HepG2 (cell line): Measurements from ENCODE around the gene WDR59. TPM values are rescaled to one million over a fixed set of nuclear protein-coding genes. Genes with fewer than 3 reads are reported as not detected.

Source experiments
- ATAC-seq: fragments of 200-7000 bp; cut with Tn5 transposase; 3 replicates; pipeline ENCODE4 v1.9.1; 2020; ENCODE audit warnings: mild to moderate bottlenecking, moderate library complexity
- BruUV-seq: library from RNA; stranded (reverse); fragments of 400-500 nt; replicated peaks from 2 replicates; lab custom pipeline; 2021; lab: Mats Ljungman, UMichigan
- CTCF ChIA-PET: fragments of 300-600 bp; formaldehyde crosslinking; extraction: SDS; loops from one replicate; lab custom pipeline; 2021; ENCODE audit warnings: low total read pairs, inconsistent platforms, low intra/inter-chr PET ratio; lab: Yijun Ruan, JAX
- POLR2A ChIA-PET: fragments of 350-600 bp; sonication (Branson Sonifier 250); formaldehyde crosslinking; loops from one replicate; lab custom pipeline; 2020; ENCODE audit warnings: antibody characterized with exemption, inconsistent platforms; lab: Yijun Ruan, JAX
- DNase-seq: peaks from one replicate; pipeline ENCODE4 v3.0.0-alpha.2; 2015; ENCODE audit warnings: low spot score
- FAIRE-seq: peaks from 3 replicates; lab custom pipeline; 2011; peaks lifted over from hg19 to GRCh38; lab: Jason Lieb, UNC
- H2AFZ ChIP-seq: one replicate; pipeline ENCODE4 v1.6.1; 2011; ENCODE audit warnings: low read length, inconsistent platforms
- H3K27ac ChIP-seq: fragments of 300-600 bp; 3 replicates; pipeline ENCODE4 v1.8.0; 2011; ENCODE audit warnings: mixed run types, mild to moderate bottlenecking, mixed read lengths, low read length, inconsistent platforms; ENCODE audit not compliant: insufficient read depth; ENCODE audit errors: extremely low read length
- H3K27me3 ChIP-seq, 2 experiments: fragments of 200-600 bp in 1 of 2; 2 replicates in 1 of 2; 3 replicates in 1 of 2; pipeline versions ENCODE4 v1.6.0 to v1.8.0; 2011; ENCODE audit warnings: low read length in 2 of 2, mild to moderate bottlenecking in 2 of 2, moderate library complexity in 2 of 2, inconsistent platforms in 1 of 2; ENCODE audit not compliant: insufficient read depth in 2 of 2, control insufficient read depth in 1 of 2
- H3K36me3 ChIP-seq, 2 experiments: fragments of 200-600 bp in 1 of 2; replicated peaks in 1 of 2; 2 replicates in 1 of 2; 3 replicates in 1 of 2; pipeline versions ENCODE4 v1.5.1 to v1.8.0; 2011; ENCODE audit warnings: low read length in 2 of 2, inconsistent platforms in 1 of 2; ENCODE audit not compliant: insufficient read depth in 2 of 2, control insufficient read depth in 1 of 2
- H3K4me1 ChIP-seq: 2 replicates; pipeline ENCODE4 v1.5.1; 2012; ENCODE audit warnings: low read length, inconsistent platforms; ENCODE audit not compliant: insufficient read depth
- H3K4me2 ChIP-seq: 2 replicates; pipeline ENCODE4 v1.6.0; 2011; ENCODE audit warnings: low read depth, low read length, inconsistent platforms
- H3K4me3 ChIP-seq, 3 experiments: fragments of 200-600 bp in 1 of 3; sonication (generic), shearing (Covaris generic) in 1 of 3; replicated peaks in 1 of 3; 2 replicates each; pipeline ENCODE4 v1.5.1; 2011 to 2016; ENCODE audit warnings: low read length in 3 of 3, inconsistent platforms in 2 of 3, low read depth in 2 of 3, mild to moderate bottlenecking in 2 of 3, control low read depth in 1 of 3, mixed read lengths in 1 of 3; ENCODE audit not compliant: insufficient read depth in 1 of 3
- H3K79me2 ChIP-seq: one replicate; pipeline ENCODE4 v1.6.1; 2011; ENCODE audit warnings: low read length, inconsistent platforms; ENCODE audit not compliant: insufficient read depth
- H3K9ac ChIP-seq: 2 replicates; pipeline ENCODE4 v1.6.0; 2011; ENCODE audit warnings: mild to moderate bottlenecking, low read depth, low read length, inconsistent platforms; ENCODE audit not compliant: insufficient read depth
- H3K9me3 ChIP-seq: 2 replicates; pipeline ENCODE4 v1.5.1; 2012; ENCODE audit warnings: mild to moderate bottlenecking, low read length
- H4K20me1 ChIP-seq: 2 replicates; pipeline ENCODE4 v1.6.0; 2011; ENCODE audit warnings: inconsistent platforms, mild to moderate bottlenecking, low read length, moderate library complexity; ENCODE audit not compliant: insufficient read depth
- ATF7-NPFF ChIP-seq: sonication (generic); formaldehyde crosslinking; IDR thresholded peaks from 2 replicates; pipeline ENCODE4 v1.8.1; 2023; ENCODE audit warnings: mild to moderate bottlenecking, low read depth, missing genetic modification reagents, moderate library complexity
- BORCS8-MEF2B ChIP-seq: sonication (generic); formaldehyde crosslinking; IDR thresholded peaks from 2 replicates; pipeline ENCODE4 v1.8.0; 2022; ENCODE audit warnings: mild to moderate bottlenecking, missing genetic modification reagents
- KLF16 ChIP-seq, 2 experiments: sonication (generic) in 1 of 2; formaldehyde crosslinking in 1 of 2; IDR thresholded peaks; 2 replicates each; pipeline versions ENCODE4 v1.6.1 to v1.8.0; 2016 to 2023; ENCODE audit warnings: missing genetic modification reagents in 2 of 2, missing compliant biosample characterization in 1 of 2
- NCOR1 ChIP-seq: fragments of 200-600 bp; sonication (generic); IDR thresholded peaks from 2 replicates; pipeline ENCODE4 v1.7.0; 2017; ENCODE audit warnings: antibody characterized with exemption, low read length, borderline replicate concordance
- PRDM10 ChIP-seq: sonication (generic); formaldehyde crosslinking; IDR thresholded peaks from 2 replicates; pipeline ENCODE4 v1.4.0; 2020; ENCODE audit warnings: low read depth, missing genetic modification reagents
- RCOR2 ChIP-seq: IDR thresholded peaks from 2 replicates; pipeline ENCODE4 v1.6.1; 2016; ENCODE audit warnings: missing biosample characterization, missing genetic modification reagents
- SATB2 ChIP-seq: sonication (generic); formaldehyde crosslinking; IDR thresholded peaks from 2 replicates; pipeline ENCODE4 v1.5.0; 2020; ENCODE audit warnings: missing genetic modification reagents
- THAP11 ChIP-seq: IDR thresholded peaks from 2 replicates; pipeline ENCODE4 v1.6.1; 2016; ENCODE audit warnings: missing biosample characterization, missing genetic modification reagents
- ZNF20 ChIP-seq: sonication (generic); formaldehyde crosslinking; IDR thresholded peaks from 2 replicates; pipeline ENCODE4 v1.4.0; 2020; ENCODE audit warnings: mild to moderate bottlenecking, moderate library complexity, missing genetic modification reagents
- WGBS: methylation state at CpG from one replicate; pipeline ENCODE4 v1.1.6; 2017; ENCODE audit warnings: low lambda C conversion rate; 5-methylcytosine and 5-hydroxymethylcytosine counted together
- in situ Hi-C: cut with HindIII; loops from 2 replicates; pipeline ENCODE4 v1.10.0; 2017; ENCODE audit warnings: low pct_unique_long_range_greater_than_20kb; ENCODE audit not compliant: extremely low pct_ligation_motif_present
- intact Hi-C: fragments of 100-400 bp; cut with micrococcal nuclease; formaldehyde crosslinking; loops from one replicate; pipeline ENCODE4 v1.10.0; 2022; ENCODE audit not compliant: unreplicated experiment
- polyA plus RNA-seq, 8 experiments: library from polyadenylated mRNA; depleted of rRNA in 3 of 8; stranded (reverse) in 7 of 8; unstranded in 1 of 8; fragments of >200 nt; fragmentation: Illumina TruSeq in 4 of 8; extraction: Trizol in 4 of 8; gene quantifications; 2 replicates each; pipeline versions ENCODE4 v1.2.1 to v1.2.3, GENCODE V29; 2011 to 2016; ENCODE audit warnings: low read depth in 4 of 8, missing spikeins in 1 of 8, mixed read lengths in 1 of 8; ENCODE audit not compliant: insufficient read depth in 1 of 8
- total RNA-seq, 5 experiments: library from RNA; depleted of rRNA; stranded (reverse); fragments of >200 nt; fragmentation: Illumina TruSeq; extraction: Trizol; gene quantifications; 2 replicates each; pipeline ENCODE4 v1.2.3, GENCODE V29; 2016; ENCODE audit warnings: low read depth in 1 of 5
- TF ChIP-seq, protein P1 (sequence below): sonication (generic); formaldehyde crosslinking; IDR thresholded peaks from 2 replicates; pipeline ENCODE4 v1.4.0; 2020; ENCODE audit warnings: missing genetic modification reagents
- TF ChIP-seq, protein P2 (sequence below): sonication (generic); formaldehyde crosslinking; IDR thresholded peaks from 2 replicates; pipeline ENCODE4 v1.4.0; 2020; ENCODE audit warnings: missing genetic modification reagents

WDR59 gene
- total and polyA plus RNA-seq, 2 of the 13 experiments (the other 11 are each of a cell fraction or from before 2014, with no cell fraction given) = 65.2 to 306 TPM

GRCh38 chr16:74944466-74944865, 40.5 kb downstream of the WDR59 start:
- ChIA-PET CTCF (no interaction called here), POLR2A (no interaction called here)
- H3K4me1 ChIP-seq = peaks cover 17% of the 10 kb centered on the region
- no peak overlapping the region for H3K27ac ChIP-seq
- H3K27me3 ChIP-seq = no peaks in the 10 kb centered on the region
- H3K36me3 ChIP-seq = peaks cover 37 to 82% of the 10 kb centered on the region in 2 experiments
- no peak for DNase-seq
- H3K9ac ChIP-seq = no peak overlapping the region
- H3K4me2 ChIP-seq = no peak overlapping the region
- in situ Hi-C loops = no loop called here
- WGBS = 96% methylated on average over 6 of the region's 6 CpGs
- FAIRE-seq = no peak
- no peaks in the 10 kb centered on the region for H3K79me2 ChIP-seq
- ATAC-seq = no peak
- no TSS peak for BruUV-seq
- TF ChIP-seq PRDM10 (CRISPR knock-in tag) = no peak
- TF ChIP-seq ZNF20 (CRISPR knock-in tag) = no peak
- no peak for TF ChIP-seq RCOR2 (CRISPR knock-in tag)
- TF ChIP-seq KLF16 (CRISPR knock-in tag; IDR thresholded peaks at IDR 0.05) = no peak
- TF ChIP-seq, protein P1, sequence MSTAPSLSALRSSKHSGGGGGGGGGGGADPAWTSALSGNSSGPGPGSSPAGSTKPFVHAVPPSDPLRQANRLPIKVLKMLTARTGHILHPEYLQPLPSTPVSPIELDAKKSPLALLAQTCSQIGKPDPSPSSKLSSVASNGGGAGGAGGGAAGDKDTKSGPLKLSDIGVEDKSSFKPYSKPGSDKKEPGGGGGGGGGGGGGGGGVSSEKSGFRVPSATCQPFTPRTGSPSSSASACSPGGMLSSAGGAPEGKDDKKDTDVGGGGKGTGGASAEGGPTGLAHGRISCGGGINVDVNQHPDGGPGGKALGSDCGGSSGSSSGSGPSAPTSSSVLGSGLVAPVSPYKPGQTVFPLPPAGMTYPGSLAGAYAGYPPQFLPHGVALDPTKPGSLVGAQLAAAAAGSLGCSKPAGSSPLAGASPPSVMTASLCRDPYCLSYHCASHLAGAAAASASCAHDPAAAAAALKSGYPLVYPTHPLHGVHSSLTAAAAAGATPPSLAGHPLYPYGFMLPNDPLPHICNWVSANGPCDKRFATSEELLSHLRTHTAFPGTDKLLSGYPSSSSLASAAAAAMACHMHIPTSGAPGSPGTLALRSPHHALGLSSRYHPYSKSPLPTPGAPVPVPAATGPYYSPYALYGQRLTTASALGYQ (CRISPR knock-in tag) = no peak
- no peak for TF ChIP-seq BORCS8-MEF2B (CRISPR knock-in tag)
- no peak for TF ChIP-seq ATF7-NPFF (CRISPR knock-in tag)
- TF ChIP-seq THAP11 = no peak
- TF ChIP-seq, protein P2, sequence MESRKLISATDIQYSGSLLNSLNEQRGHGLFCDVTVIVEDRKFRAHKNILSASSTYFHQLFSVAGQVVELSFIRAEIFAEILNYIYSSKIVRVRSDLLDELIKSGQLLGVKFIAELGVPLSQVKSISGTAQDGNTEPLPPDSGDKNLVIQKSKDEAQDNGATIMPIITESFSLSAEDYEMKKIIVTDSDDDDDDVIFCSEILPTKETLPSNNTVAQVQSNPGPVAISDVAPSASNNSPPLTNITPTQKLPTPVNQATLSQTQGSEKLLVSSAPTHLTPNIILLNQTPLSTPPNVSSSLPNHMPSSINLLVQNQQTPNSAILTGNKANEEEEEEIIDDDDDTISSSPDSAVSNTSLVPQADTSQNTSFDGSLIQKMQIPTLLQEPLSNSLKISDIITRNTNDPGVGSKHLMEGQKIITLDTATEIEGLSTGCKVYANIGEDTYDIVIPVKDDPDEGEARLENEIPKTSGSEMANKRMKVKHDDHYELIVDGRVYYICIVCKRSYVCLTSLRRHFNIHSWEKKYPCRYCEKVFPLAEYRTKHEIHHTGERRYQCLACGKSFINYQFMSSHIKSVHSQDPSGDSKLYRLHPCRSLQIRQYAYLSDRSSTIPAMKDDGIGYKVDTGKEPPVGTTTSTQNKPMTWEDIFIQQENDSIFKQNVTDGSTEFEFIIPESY = no peak
- no peak for TF ChIP-seq NCOR1
- TF ChIP-seq SATB2 (CRISPR knock-in tag) = no peak
- intact Hi-C loops = no loop called here
- H4K20me1 ChIP-seq = no peaks in the 10 kb centered on the region
- H3K4me3 ChIP-seq = no peak overlapping the region
- H2AFZ ChIP-seq = no peak overlapping the region
- H3K9me3 ChIP-seq = no peaks in the 10 kb centered on the region
